AG09309 (cell line): ENCODE results near the gene DCDC2B.
A peak's percentile ranks its signal among the peaks of the same experiment; 100 is the strongest.

ENCODE experiments used
- DNase-seq: peaks from one replicate; pipeline ENCODE4 v3.0.0-alpha.2; 2010; ENCODE audit warnings: low read depth
- H3K4me3 ChIP-seq: 2 replicates; pipeline ENCODE4 v1.5.1; 2011; ENCODE audit warnings: mild to moderate bottlenecking, low read depth, low read length, moderate library complexity; ENCODE audit not compliant: control insufficient read depth
- CTCF ChIP-seq: IDR thresholded peaks from 2 replicates; pipeline ENCODE4 v1.5.1; 2011; ENCODE audit warnings: mild to moderate bottlenecking, low read depth, low read length, inconsistent platforms; ENCODE audit not compliant: insufficient read depth, control insufficient read depth; ENCODE audit errors: missing control alignments

The DCDC2B gene

GRCh38 chr1:32234792-32235191 is 25.9 kb downstream of the DCDC2B start:
- no peak overlapping the region for H3K4me3 ChIP-seq
- no peak for DNase-seq
- no peak for TF ChIP-seq CTCF

- no peak for TF ChIP-seq CTCF
- DNase-seq: no peak
- no peak overlapping the region for H3K4me3 ChIP-seq
Observed at GRCh38 chr1:32239337-32239736, 30.4 kb downstream of the DCDC2B start.

- no peak for DNase-seq
- no peak for TF ChIP-seq CTCF
- peak overlapping the region; percentile 67; the same call in 1 of the 2 replicates for H3K4me3 ChIP-seq
Observed at GRCh38 chr1:32239790-32240139, 30.9 kb downstream of the DCDC2B start.

GRCh38 chr1:32240140-32240951 is 31.5 kb downstream of the DCDC2B start:
- peak overlapping the region; percentile 67 for H3K4me3 ChIP-seq
- TF ChIP-seq CTCF: peak; percentile 34
- DNase-seq: no peak

- peak; percentile 9 for TF ChIP-seq CTCF
- DNase-seq: no peak
- peak overlapping the region; percentile 67 for H3K4me3 ChIP-seq
Observed at GRCh38 chr1:32241001-32241763, 32.3 kb downstream of the DCDC2B start.

- no peak overlapping the region for H3K4me3 ChIP-seq
- no peak for TF ChIP-seq CTCF
- DNase-seq: no peak
Observed at GRCh38 chr1:32242341-32242851, 33.5 kb downstream of the DCDC2B start.
